ENCODE measurements around the gene ANKK1.

DNA sequence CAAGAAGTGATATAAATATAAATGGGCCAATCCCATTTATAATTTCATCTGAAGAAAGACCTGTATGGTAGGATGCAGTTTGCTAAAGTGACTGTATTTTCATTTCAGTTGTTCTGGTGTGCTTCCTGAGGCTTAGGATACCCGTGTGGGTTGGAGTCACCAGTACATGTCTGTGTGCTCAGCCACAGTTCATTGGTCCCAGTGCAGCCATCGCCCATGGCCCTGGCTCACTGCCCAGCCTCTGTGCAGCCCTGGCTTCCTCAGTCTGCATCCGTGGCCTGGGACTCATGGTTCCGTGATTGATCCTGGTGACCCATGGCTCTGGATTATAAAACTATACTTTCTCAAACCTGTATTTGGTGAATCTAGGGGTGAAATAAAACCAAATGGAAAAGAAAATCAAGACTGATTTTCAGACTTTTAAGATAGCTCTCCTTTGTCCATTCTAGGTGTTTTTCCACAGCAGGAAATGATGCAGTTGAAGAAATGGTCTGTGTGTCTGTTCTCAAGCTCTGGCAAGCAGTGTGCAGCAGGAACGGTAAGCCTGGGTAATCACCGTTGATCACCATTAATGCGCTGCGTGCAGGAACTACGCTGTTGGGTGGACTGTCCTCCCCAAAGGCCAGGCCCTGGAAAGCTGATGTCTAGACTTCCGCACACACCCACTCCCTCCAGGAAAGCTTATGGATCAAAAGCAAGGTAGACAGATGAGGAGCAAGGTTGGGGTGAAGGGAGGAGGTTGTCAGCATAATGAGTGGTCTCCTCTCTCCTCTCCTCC is 46.0 kb upstream of the ANKK1 start:
- TF ChIP-seq YY1 (IDR thresholded peaks at IDR 0.05; ENCODE audit: insufficient read depth, insufficient read length) (no peak), SUZ12 (IDR thresholded peaks at IDR 0.05; ENCODE audit: extremely low read depth, insufficient read depth, insufficient read length) (no peak), ZNF274 (IDR thresholded peaks at IDR 0.05; ENCODE audit: low read depth, low read length) (no peak)
